PFSK-1 (cell line): ENCODE results near the gene SBK3.

Source experiments
- FOXP2 ChIP-seq: optimal IDR thresholded peaks from 2 replicates; pipeline ENCODE3; 2011; ENCODE audit warnings: borderline replicate concordance, control low read depth, inconsistent platforms; ENCODE audit not compliant: insufficient read depth; ENCODE audit errors: extremely low read length, extremely low read depth
- POLR2AphosphoS5 ChIP-seq: IDR thresholded peaks from 2 replicates; pipeline ENCODE4 v1.6.1; 2012; ENCODE audit warnings: low read depth, mild to moderate bottlenecking, control low read depth, low read length, moderate library complexity
- SIN3A ChIP-seq: IDR thresholded peaks from 2 replicates; pipeline ENCODE4 v1.6.1; 2012; ENCODE audit warnings: mild to moderate bottlenecking, low read length, moderate library complexity, borderline replicate concordance; ENCODE audit not compliant: insufficient read depth
- TAF1 ChIP-seq: IDR thresholded peaks from 2 replicates; pipeline ENCODE4 v1.6.1; 2012; ENCODE audit warnings: low read length, control low read depth, borderline replicate concordance; ENCODE audit not compliant: insufficient read depth
- TF ChIP-seq, protein P1 (sequence below), 2 experiments: IDR thresholded peaks; 2 replicates each; pipeline versions ENCODE4 v1.6.1 to v1.8.0; 2011 to 2012; ENCODE audit warnings: low read depth in 2 of 2, low read length in 2 of 2, control low read depth in 1 of 2, inconsistent platforms in 1 of 2, mild to moderate bottlenecking in 1 of 2, moderate library complexity in 1 of 2; ENCODE audit not compliant: insufficient read depth in 1 of 2

The SBK3 gene

DNA sequence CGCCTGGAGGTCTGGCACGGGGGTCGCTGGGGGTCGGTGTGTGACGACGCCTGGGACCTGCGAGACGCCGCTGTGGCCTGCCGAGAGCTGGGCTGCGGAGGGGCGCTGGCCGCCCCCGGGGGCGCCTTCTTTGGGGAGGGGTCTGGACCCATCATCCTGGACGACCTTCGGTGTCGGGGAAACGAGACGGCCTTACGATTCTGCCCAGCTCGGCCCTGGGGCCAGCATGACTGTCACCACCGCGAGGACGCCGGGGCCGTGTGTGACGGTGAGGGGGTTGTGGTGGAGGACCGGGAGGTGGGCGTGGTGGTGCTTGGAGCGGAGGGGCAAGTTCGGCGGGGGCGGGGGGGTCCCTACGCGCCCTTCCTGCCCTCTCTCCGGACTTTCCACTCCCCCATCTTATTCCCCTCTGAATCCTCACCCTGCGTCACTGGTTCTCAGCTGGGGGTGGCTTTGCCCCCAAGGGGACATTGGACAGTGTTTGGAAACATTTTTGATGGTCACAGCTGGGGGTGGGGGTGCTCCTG is 51.6 kb downstream of the SBK3 start:
- TF ChIP-seq, protein P1, sequence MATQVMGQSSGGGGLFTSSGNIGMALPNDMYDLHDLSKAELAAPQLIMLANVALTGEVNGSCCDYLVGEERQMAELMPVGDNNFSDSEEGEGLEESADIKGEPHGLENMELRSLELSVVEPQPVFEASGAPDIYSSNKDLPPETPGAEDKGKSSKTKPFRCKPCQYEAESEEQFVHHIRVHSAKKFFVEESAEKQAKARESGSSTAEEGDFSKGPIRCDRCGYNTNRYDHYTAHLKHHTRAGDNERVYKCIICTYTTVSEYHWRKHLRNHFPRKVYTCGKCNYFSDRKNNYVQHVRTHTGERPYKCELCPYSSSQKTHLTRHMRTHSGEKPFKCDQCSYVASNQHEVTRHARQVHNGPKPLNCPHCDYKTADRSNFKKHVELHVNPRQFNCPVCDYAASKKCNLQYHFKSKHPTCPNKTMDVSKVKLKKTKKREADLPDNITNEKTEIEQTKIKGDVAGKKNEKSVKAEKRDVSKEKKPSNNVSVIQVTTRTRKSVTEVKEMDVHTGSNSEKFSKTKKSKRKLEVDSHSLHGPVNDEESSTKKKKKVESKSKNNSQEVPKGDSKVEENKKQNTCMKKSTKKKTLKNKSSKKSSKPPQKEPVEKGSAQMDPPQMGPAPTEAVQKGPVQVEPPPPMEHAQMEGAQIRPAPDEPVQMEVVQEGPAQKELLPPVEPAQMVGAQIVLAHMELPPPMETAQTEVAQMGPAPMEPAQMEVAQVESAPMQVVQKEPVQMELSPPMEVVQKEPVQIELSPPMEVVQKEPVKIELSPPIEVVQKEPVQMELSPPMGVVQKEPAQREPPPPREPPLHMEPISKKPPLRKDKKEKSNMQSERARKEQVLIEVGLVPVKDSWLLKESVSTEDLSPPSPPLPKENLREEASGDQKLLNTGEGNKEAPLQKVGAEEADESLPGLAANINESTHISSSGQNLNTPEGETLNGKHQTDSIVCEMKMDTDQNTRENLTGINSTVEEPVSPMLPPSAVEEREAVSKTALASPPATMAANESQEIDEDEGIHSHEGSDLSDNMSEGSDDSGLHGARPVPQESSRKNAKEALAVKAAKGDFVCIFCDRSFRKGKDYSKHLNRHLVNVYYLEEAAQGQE (IDR thresholded peaks at IDR 0.05; ENCODE audit: insufficient read depth in 1 of 2, low read depth in 2 of 2, low read length in 2 of 2): no peak
- TF ChIP-seq FOXP2 (no peak), POLR2AphosphoS5 (no peak), TAF1 (no peak), SIN3A (no peak)

GRCh38 chr19:55493052-55493644 is 52.2 kb downstream of the SBK3 start:
- TF ChIP-seq TAF1 (no peak), SIN3A (no peak), FOXP2 (no peak), POLR2AphosphoS5 (no peak)
- TF ChIP-seq, protein P1 (IDR thresholded peaks at IDR 0.05; ENCODE audit: insufficient read depth in 1 of 2, low read depth in 2 of 2, low read length in 2 of 2): no peak

GRCh38 chr19:55492362-55492944 is 52.9 kb downstream of the SBK3 start:
- TF ChIP-seq TAF1 (no peak), FOXP2 (no peak), SIN3A (no peak), POLR2AphosphoS5 (no peak)
- TF ChIP-seq, protein P1 (IDR thresholded peaks at IDR 0.05; ENCODE audit: insufficient read depth in 1 of 2, low read depth in 2 of 2, low read length in 2 of 2): no peak

DNA sequence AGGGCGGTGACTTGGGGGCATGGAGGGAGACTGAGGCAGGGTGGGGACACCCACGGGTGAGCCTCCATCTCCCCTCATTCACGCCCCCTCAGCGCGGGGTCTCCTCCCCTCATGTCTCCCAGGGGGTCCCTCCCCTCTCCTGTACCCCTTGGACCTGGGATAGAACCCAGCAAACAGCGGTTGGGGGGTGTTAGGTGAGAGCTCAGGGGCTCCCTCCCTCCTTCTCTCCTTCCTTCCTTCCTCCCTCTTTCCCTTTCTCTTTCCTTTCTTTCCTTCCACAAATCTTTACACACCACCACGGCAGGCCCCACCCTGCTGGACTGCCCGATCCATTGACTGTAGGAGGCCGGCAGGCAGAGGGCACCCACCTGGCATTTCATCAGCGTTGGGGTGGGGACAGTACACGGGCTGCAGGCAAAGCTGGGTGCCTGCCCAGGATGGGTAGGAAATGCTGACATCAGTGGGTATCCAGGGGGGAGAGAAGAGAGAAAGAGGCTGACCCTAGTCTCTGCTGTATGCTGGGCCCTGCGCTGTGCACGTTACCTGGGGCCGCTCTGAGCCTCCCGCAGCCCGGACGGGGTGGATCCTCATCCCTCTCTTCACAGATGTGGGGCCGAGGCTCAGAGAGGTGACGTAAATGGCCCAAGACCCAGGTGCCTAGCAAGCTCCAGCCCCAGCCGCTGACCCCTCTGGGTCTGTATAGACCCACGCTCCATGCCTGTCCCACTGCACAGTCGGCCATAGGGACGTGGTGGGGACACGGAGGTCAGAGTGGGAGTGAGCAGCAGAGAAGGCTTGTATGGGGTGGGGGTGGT is 53.6 kb downstream of the SBK3 start:
- no peak for TF ChIP-seq TAF1
- no peak for TF ChIP-seq FOXP2
- TF ChIP-seq, protein P1 (IDR thresholded peaks at IDR 0.05; ENCODE audit: insufficient read depth in 1 of 2, low read depth in 2 of 2, low read length in 2 of 2): no peak
- TF ChIP-seq SIN3A: no peak
